D341Med (cell line): ENCODE data around the gene TMEM132A.

Source experiments
- DNase-seq: peaks from one replicate; pipeline ENCODE4 v3.0.0; 2012; ENCODE audit warnings: low spot score

TMEM132A gene

DNA sequence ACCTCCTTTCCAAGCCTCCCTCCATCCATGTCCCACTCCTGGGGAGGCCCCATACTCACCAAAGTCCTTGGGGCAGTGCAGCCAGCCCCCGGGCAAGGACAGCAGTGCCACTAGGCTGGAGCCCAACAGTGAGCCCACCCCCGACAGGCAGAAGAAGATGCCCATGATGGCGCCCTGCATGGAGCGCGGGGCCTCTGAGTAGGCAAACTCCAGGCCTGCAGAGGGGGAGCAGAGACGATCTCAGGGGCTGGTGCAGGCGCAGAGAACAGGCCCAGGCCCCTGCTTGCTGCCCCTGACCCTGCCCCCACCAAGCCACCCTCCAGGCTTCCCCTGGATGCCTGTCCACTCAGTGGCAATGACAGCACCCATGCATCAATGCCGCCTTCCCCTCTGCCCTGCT lies 13.6 kb downstream of the TMEM132A start:
- DNase-seq: no peak

GRCh38 chr11:60938500-60938899 lies 14.2 kb downstream of the TMEM132A start:
- no peak for DNase-seq

- no peak for DNase-seq
Measured at GRCh38 chr11:60939301-60939700, 15.0 kb downstream of the TMEM132A start.

- DNase-seq: no peak
Measured at GRCh38 chr11:60939855-60940254, 15.6 kb downstream of the TMEM132A start.

- no peak for DNase-seq
Measured at GRCh38 chr11:60941371-60942119, 17.3 kb downstream of the TMEM132A start.

GRCh38 chr11:60942219-60942618 lies 18.0 kb downstream of the TMEM132A start:
- peak; percentile 59 for DNase-seq

DNA sequence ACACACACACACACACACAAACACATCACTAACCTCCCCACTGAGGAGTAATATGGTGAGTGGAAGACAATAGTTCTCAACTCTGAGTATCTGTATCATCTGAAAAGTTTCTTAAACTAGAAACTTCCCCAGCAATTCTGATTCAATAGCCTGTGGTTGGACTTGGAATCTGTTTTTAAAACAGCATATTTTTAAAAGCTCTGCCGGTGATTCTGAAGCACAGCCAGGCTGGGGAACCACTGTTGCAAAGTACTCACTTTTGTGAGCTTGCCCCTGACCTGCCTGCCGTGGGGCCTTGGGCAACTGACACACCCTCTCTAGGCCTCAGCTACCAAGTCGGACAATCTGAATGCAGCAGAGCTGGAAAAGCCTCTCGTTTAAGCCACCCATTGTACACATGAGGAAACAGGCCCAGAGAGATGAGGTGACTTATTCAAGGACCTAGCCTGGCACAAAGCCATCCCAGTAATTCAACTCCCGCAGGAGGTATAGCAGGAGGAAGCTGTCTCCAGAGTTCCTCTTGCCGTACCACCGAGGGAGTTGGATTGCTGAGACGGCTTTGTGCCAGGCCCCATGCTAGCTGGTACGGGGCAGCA lies 18.8 kb downstream of the TMEM132A start:
- DNase-seq: no peak

DNA sequence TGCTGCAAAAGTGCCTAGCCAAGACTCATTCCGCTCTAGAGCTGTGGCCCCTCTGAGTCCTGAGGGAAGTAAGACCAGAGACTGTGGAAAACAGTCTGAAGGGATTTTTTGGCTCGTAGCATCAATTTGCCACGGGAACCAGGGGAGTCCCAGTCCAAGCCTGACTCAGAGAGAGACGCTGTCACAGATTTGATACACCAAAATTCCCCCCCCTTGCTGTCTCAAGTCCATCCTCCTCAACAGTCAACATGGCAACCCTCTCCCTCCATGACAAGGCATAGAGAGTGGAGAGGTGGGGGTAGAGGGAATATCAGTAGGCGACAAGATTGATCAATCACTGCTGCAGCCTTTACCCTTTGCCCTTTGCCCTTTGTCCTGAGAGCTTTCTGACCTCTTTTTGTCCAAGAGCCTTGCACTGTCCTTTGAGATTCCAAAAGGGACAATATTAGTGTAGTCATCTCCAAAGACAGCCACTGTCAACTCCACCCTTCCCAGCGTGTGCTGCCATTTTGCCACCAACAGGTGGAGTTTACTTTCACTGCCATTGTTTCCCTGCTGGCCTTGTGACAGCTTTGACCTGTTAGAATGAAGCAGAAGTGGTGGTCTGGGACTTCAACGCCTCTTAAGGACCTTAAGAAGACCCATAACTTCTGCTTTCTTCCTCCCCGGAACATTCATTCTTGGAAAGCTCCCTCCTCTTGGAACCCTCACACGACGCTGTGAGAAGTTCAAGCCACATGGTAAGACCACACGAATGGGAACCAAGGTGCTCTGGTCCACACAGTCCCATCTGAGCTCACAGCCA lies 20.4 kb downstream of the TMEM132A start:
- DNase-seq: no peak

- no peak for DNase-seq
Measured at GRCh38 chr11:60945295-60945667, 21.0 kb downstream of the TMEM132A start.

DNA sequence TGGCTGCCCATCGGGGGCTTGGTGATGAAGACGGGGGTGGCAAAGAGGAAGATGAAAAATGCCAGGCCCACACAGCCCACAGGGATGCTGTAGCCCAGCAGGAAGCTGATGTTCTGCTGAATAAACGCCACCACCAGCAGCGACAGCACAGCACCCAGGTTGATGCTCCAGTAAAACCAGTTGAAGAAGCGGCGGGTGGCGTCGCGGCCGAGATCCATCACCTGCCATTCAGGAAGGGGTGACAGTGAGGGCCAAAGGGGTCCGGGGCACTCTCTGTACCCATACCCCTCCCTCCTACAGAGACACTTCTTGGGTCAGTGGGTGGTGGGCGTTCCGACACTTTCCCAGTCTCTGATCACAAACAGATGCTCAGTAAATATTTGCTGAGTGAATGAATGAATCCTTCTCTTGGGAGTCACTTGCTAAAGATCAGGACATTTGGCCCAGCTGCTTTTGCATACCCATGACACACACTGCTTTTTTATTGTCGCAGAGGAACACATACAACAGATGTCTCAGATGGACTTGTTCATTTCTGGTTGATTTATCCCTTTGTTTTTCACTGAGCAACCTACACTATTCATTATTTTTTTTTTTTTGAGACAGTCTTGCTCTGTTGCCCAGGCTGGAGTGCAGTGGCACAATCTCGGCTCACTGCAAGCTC lies 22.5 kb downstream of the TMEM132A start:
- no peak for DNase-seq

DNA sequence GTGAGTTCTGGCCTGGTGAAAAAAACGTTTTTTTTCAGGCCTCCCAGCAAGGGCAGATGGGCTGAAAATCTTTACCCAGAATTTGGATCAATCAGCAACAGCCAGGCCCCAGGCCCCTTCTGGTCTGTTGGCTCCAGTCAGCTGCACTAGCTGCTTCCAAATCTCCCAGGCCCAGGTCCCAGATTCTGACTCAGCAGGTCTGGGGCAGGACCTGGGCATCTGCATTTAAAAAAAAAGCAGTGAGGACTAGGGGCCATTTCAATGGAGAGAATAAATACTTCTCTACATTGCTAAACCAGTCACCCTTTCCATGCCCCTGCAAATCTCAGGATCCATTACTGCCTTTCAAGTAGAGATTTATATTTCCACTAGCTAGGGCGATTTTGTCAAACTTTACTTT lies 23.4 kb downstream of the TMEM132A start:
- DNase-seq: no peak

DNA sequence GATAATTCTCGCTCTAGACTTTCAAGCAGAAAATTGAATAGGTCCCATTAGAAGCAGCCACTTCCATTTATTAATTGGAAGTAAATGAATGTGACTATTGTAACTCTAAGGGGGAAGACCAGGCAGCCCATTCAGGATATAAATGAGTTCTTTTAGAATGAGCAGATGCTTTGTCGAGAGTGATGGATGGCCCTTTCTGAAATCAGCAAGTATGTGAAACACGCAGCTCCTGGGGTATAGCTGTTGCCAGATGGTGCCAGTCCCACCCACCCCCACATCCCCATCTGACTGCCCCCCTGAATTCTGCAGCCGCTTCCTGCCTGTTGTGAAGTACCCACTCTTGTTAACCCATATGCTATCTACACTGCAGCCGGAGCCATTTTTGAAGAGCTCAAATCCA lies 24.0 kb downstream of the TMEM132A start:
- no peak for DNase-seq

- DNase-seq: no peak
Measured at GRCh38 chr11:60950024-60950423, 25.8 kb downstream of the TMEM132A start.

GRCh38 chr11:60950933-60951605 lies 26.8 kb downstream of the TMEM132A start:
- DNase-seq: no peak

DNA sequence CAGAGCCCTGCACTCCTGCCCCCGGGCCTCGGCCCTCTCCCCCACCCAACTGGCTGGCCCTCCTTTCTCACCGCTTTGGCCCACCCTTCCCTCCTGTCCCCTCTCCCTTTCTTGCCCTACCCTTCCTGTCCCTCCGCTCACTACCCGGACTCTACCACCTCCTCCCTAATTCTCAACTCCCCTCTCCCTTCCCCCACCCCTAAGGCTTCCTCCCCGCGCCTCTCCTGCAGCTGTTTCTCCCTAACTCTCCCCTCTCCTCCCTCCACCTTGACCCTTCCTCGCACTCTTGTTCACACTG lies 27.3 kb downstream of the TMEM132A start:
- DNase-seq: no peak

DNA sequence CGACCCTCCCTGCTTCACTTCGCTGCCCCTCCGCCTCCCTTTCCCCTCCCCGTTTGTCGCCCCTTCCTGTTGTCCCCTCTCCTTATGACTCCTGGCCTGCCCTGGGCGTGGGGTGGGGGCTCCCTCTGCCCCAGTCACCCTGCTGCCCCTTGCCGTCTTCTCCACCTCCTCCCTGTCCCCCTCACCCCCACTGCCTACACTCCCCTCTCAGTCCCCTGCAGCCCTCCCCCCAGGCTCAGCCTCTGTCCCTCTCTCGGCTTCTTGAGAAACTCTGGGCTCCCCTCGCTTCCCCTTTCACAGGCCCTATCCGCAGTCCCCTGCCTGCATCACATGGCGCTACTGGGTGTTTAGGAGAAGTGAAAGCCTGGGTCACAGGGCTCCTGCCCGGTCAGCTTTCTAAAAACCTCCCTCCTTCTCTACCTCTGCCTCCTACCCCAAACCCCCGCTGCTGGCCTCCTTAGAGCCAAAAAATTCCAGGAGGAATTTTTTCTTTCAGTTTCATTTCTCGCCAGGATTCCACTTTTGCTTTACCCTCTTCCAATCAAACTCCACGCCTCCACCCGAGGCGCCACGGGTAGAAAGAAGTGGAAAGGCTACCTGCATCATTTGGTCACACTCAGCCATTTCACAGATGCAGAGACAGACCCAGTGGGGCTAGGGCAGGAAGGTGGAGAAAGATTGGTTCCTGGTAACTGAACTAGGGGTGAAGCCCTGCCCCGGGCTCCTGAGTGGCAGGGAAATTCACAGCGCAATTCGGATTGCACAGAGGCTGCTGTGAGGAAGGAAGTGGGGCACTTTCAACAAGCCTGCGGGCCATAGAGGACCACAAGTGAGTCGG lies 27.9 kb downstream of the TMEM132A start, which contains the start of gene SLC15A3:
Gene SLC15A3, minus strand, starts transcription at position 273 of the 838 bp plus-strand sequence. CDS start 625 bp downstream, outside the sequence.
- no peak for DNase-seq

GRCh38 chr11:60952742-60953170 lies 28.5 kb downstream of the TMEM132A start:
- DNase-seq: no peak

- no peak for DNase-seq
Measured at GRCh38 chr11:60953781-60954180, 29.5 kb downstream of the TMEM132A start.

GRCh38 chr11:60954421-60954820 lies 30.2 kb downstream of the TMEM132A start:
- no peak for DNase-seq

- no peak for DNase-seq
Measured at GRCh38 chr11:60955571-60955970, 31.3 kb downstream of the TMEM132A start.

DNA sequence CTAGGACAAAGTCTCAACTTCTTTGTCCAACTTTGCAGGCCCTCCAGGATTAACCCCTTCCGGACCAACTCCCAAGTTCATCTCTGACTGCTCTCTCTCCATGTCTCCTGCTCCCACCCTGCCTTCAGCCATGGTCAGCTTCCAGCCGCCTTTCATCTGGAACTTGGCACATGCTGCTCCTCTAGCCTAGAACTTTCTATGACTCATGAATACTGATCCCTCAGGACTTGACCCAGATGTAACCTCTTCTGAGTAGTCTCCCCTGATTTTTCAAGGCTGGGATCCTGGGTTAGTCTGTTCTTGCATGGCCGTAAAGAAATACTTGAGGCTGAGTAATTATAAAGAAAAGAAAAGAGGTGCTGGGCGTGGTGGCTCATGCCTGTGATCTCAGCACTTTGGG lies 32.9 kb downstream of the TMEM132A start:
- DNase-seq: no peak
